Skeletal muscle tissue (tissue), 4 donors: ENCODE results near the gene ADGRG3. TPM values are rescaled to one million over a fixed set of nuclear protein-coding genes. Genes with fewer than 3 reads are reported as not detected.

Source experiments
- H3K27ac ChIP-seq: one replicate; pipeline ENCODE4 v1.7.0; 2013; ENCODE audit warnings: mild to moderate bottlenecking, low read depth, low read length, inconsistent platforms
- H3K27me3 ChIP-seq, 3 donors: one replicate each; pipeline ENCODE4 v1.7.0; 2013; ENCODE audit warnings: low read length in 3 of 3; ENCODE audit not compliant: control insufficient read depth in 3 of 3, insufficient read depth in 3 of 3
- H3K36me3 ChIP-seq, 3 donors: one replicate each; pipeline ENCODE4 v1.7.0; 2013; ENCODE audit warnings: low read length in 3 of 3; ENCODE audit not compliant: control insufficient read depth in 3 of 3, insufficient read depth in 3 of 3
- H3K4me1 ChIP-seq, 3 donors: one replicate each; pipeline ENCODE4 v1.7.0; 2013; ENCODE audit warnings: low read length in 3 of 3, mild to moderate bottlenecking in 3 of 3; ENCODE audit not compliant: control insufficient read depth in 3 of 3, insufficient read depth in 3 of 3
- H3K4me3 ChIP-seq, 3 donors: one replicate each; pipeline ENCODE4 v1.7.0; 2013; ENCODE audit warnings: low read length in 3 of 3
- H3K9ac ChIP-seq, 3 donors: one replicate each; pipeline ENCODE4 v1.7.0; 2013; ENCODE audit warnings: low read length in 3 of 3, mild to moderate bottlenecking in 3 of 3, moderate library complexity in 2 of 3, low read depth in 1 of 3
- H3K9me3 ChIP-seq, 3 donors: one replicate each; pipeline ENCODE4 v1.7.0; 2013; ENCODE audit warnings: low read length in 3 of 3; ENCODE audit not compliant: control insufficient read depth in 3 of 3
- total RNA-seq: library from RNA; depleted of rRNA; stranded (reverse); fragments of >200 nt; gene quantifications from one replicate; pipeline ENCODE4 v1.2.3, GENCODE V29; 2014
- donor health status: Osteomylitis.

The ADGRG3 gene
- total RNA-seq, 1 donor from 2014 or later: 0.52 TPM

GRCh38 chr16:57734308-57734924, 66.3 kb downstream of the ADGRG3 start:
- peak overlapping the region; percentile 86 for H3K27ac ChIP-seq
- peak overlapping the region; percentile 89 to 98 (median 96) for H3K9ac ChIP-seq
- H3K9me3 ChIP-seq: no peaks in the 10 kb centered on the region
- peak overlapping the region; percentile 81 to 98 (median 92) for H3K4me3 ChIP-seq
- peaks cover 0 to 3% (median 0%) of the 10 kb centered on the region in 3 donors for H3K36me3 ChIP-seq
- no peaks in the 10 kb centered on the region for H3K27me3 ChIP-seq
- H3K4me1 ChIP-seq: peaks cover 17 to 22% (median 19%) of the 10 kb centered on the region in 3 donors

- no peaks in the 10 kb centered on the region for H3K9me3 ChIP-seq
- H3K4me3 ChIP-seq: peak overlapping the region; percentile 92 to 99 (median 99)
- peak overlapping the region; percentile 86 for H3K27ac ChIP-seq
- H3K36me3 ChIP-seq: peaks cover 0 to 3% (median 0%) of the 10 kb centered on the region in 3 donors
- peaks cover 17 to 22% (median 19%) of the 10 kb centered on the region in 3 donors for H3K4me1 ChIP-seq
- no peaks in the 10 kb centered on the region for H3K27me3 ChIP-seq
- H3K9ac ChIP-seq: peak overlapping the region; percentile 89 to 98 (median 96)
Measured at GRCh38 chr16:57734925-57735754, 67.0 kb downstream of the ADGRG3 start.

GRCh38 chr16:57735755-57736418, 67.8 kb downstream of the ADGRG3 start, which contains the start of gene KATNB1:
Gene KATNB1, plus strand, starts transcription at chr16:57735770. Its CDS starts 1,474 bp downstream, at chr16:57737244.
- Histone ChIP-seq H3K9me3 (no peaks in the 10 kb centered on the region), H3K27ac (peak within 1 kb of the TSS; percentile 86), H3K9ac (peak within 1 kb of the TSS; percentile 89 to 98 (median 96)), H3K36me3 (peaks cover 0 to 3% (median 0%) of the 10 kb centered on the region in 3 donors), H3K4me3 (peak within 1 kb of the TSS; percentile 92 to 99 (median 99)), H3K4me1 (peaks cover 17 to 22% (median 19%) of the 10 kb centered on the region in 3 donors), H3K27me3 (no peaks in the 10 kb centered on the region)

GRCh38 chr16:57736419-57737351, 68.6 kb downstream of the ADGRG3 start:
- peak overlapping the region; percentile 67 for H3K27ac ChIP-seq
- peaks cover 17 to 22% (median 19%) of the 10 kb centered on the region in 3 donors for H3K4me1 ChIP-seq
- no peaks in the 10 kb centered on the region for H3K27me3 ChIP-seq
- peak overlapping the region; percentile 79 to 85 (median 83) for H3K9ac ChIP-seq
- H3K36me3 ChIP-seq: peaks cover 0 to 3% (median 0%) of the 10 kb centered on the region in 3 donors
- H3K4me3 ChIP-seq: peak overlapping the region; percentile 92 to 99 (median 99)
- no peaks in the 10 kb centered on the region for H3K9me3 ChIP-seq

- H3K27ac ChIP-seq: no peak overlapping the region
- no peaks in the 10 kb centered on the region for H3K9me3 ChIP-seq
- H3K4me3 ChIP-seq: no peak overlapping the region
- peaks cover 17 to 22% (median 19%) of the 10 kb centered on the region in 3 donors for H3K4me1 ChIP-seq
- peaks cover 0 to 3% (median under 1%) of the 10 kb centered on the region in 3 donors for H3K36me3 ChIP-seq
- H3K27me3 ChIP-seq: no peaks in the 10 kb centered on the region
- no peak overlapping the region for H3K9ac ChIP-seq
Measured at GRCh38 chr16:57738844-57739243, 70.7 kb downstream of the ADGRG3 start.

Other genes with a start within 250 kb of the ADGRG3 start
- gene CIAPIN1, start 220.9 kb upstream of the ADGRG3 start, total RNA-seq: 56.9 TPM
- 32.9 TPM for gene COQ9, start 220.8 kb upstream of the ADGRG3 start, total RNA-seq
- gene POLR2C, start 205.6 kb upstream of the ADGRG3 start, total RNA-seq: 62.6 TPM
- gene DOK4, start 181.8 kb upstream of the ADGRG3 start, total RNA-seq: 6.8 TPM
- gene CCDC102A, start 131.7 kb upstream of the ADGRG3 start, total RNA-seq: 7.8 TPM
- gene ADGRG5, start 125.7 kb upstream of the ADGRG3 start, total RNA-seq: not detected
- 0.52 TPM for gene ADGRG1, start 39.7 kb upstream of the ADGRG3 start, total RNA-seq
- gene DRC7, start 26.5 kb downstream of the ADGRG3 start, total RNA-seq: not detected
- 24.0 TPM for gene KATNB1, start 67.5 kb downstream of the ADGRG3 start, total RNA-seq
- 9.9 TPM for gene KIFC3, start 134.2 kb downstream of the ADGRG3 start, total RNA-seq